DLD1 (cell line): Measurements from ENCODE around the gene TRAPPC10.
"Not testable (repeated sequence)": the region's sequence is repeated elsewhere in the genome, so short reads cannot be mapped to it uniquely, and the experiment has no call there.

Source experiments
- in situ Hi-C: cut with HindIII; loops from 2 replicates; pipeline ENCODE4 v1.10.0; 2017; ENCODE audit warnings: low sequenced_read_pairs

The TRAPPC10 gene

DNA sequence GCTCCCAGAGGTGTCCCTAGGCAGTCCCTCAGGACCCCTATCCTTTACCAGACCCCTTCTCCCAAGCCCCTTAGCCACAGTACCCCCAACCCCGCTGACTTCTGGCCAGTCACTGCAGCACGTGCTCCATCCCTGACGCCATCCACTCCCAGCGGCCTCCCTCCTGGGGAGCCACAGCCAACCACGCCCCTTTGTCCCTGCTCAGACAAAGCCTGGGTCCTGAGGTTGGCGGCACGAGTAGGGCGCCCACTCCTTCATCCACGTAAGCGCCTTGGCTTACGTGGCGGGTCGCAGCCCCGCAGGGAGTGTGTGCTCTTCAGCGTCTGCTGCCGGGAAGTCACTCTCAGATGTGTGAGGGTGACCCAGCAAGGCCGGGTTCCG is 128.4 kb downstream of the TRAPPC10 start:
- in situ Hi-C loops = not testable (repeated sequence)

DNA sequence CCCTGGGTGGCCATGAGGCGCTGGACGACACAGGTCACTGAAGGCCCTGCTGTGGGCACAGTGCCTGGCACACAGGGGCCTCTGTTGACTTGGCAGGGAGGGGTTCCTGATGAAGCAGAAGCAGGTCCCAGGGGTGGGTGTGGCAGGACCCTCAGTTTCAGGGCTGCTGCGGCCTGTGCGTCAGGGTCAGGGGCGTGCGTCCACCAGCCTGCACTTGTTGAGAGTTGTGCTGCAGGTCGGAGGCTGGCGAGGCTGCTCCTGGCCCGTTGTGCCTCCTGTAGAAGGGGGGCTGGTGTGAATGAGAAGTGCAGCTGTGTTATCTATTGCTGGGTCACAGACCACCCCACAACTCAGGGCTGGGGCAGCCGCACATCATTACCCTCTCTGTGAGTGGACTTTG is 130.4 kb downstream of the TRAPPC10 start:
- in situ Hi-C loops = not testable (repeated sequence)

DNA sequence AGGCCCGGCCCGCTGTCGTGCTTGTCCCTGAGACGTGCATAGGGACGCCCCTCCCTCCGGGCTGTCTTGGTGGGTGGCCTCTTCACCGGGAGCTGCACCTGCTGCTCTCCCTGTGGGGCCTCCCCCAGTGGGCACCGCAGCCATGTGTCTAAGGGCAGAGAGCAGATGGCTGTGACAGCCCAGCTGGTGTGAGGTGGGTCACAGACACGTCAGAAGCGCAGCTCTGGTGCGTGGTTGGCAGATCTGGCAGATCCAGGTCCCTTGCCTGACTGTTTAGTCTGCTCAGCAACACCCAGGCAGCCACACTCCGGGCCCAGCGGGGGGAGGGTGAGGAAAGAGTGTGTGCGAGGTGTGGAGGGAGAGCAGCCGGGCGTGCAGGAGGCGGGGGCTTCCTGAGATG is 131.3 kb downstream of the TRAPPC10 start:
- in situ Hi-C loops = not testable (repeated sequence)

DNA sequence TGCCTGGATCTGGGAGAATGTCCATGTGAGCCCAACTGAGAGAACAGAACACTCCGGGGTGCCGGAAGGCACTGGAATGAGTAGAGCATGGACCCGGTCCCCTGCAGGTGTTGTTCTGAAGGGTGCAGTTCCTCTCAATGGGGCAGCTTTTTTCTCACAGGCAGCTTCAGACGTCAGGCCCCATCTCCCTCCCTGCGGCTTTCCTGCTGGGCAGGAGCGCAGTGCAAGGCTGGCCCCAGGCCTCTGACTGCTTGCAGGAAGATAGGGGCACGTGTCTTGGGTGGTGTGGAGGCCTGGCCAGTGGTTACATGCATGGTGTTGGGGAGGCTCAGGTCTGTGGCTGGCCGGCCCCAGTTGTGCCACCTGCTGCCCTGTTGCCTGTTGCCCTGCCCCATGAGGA is 131.9 kb downstream of the TRAPPC10 start:
- in situ Hi-C loops = not testable (repeated sequence)

DNA sequence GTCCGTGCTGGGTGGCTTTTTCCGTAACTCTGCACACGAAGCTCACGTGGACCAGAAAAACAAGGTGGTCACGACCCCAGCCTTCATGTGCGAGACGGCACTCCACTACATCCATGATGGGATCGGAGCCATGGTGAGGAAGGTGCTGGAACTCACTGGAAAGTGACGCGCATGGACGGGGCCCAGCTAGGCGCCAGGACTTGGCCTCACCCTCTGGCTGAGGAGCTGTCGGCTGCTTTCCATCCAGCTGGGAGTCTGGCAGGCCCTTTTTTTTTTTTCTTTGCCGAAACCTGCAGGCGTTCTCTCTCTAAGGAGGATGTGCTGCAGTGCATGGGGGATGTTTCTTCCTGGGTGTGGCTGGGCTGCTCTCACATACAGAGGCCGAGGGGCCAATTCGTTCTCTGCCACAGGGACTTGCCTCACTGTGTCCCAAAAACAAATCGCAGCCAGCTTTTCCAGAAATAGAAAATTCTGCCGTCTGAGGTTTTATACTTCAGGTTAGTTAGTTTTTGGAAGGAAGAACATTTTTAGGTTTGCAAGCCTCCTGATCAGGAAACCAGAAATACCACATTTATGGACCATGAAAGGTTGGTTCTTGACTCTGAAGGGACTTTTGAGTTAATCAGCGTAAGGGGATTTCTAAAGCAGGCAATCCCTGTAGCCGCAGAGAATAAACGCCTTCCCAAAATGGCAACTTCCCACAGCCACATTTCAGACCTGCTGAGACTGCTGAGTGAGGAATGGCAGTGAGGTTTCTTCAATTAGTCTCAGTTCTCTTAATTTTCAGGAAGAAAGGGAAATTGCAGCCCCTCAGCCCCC is 132.9 kb downstream of the TRAPPC10 start:
- in situ Hi-C loops = not testable (repeated sequence)

DNA sequence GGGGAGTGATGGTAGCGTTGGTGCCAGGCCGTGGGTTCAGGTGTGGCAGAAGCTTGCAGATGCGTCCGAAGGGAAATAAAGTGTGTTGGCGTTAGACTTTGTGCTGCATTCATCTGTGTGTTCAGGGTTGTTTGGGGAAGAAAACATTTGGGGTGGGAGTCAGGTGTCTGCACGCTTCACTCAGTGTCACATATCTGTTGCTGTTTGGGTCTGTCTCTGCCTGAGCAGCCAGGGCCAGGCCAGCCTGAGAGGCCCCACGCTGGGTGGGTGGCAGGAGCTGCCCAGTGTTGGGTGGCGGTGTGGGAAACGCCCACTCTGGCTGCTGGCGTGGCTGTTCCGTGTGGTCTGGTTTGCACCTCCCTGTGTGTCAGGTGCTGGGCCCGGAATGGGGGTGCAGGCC is 133.5 kb downstream of the TRAPPC10 start:
- in situ Hi-C loops = not testable (repeated sequence)

DNA sequence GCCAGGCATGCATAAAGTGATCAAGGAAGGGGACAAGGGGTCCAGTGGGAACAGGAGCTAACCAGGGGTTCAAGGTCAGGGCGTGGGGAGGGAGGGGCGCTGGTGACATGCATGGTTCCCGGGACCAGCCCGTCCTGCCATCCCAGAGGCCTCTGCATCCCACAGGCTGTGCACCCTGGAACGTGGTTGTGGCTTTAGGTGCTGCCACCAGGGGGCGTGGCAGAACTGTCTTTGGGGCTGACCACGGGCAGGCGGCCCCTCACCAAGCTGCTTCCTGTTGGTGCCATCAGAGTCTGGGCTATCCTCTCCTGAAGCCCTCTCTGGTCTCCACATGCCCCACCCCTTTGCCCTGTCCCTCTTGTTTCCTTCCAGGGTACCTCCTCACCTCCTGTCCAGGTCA is 135.0 kb downstream of the TRAPPC10 start:
- in situ Hi-C loops = not testable (repeated sequence)

DNA sequence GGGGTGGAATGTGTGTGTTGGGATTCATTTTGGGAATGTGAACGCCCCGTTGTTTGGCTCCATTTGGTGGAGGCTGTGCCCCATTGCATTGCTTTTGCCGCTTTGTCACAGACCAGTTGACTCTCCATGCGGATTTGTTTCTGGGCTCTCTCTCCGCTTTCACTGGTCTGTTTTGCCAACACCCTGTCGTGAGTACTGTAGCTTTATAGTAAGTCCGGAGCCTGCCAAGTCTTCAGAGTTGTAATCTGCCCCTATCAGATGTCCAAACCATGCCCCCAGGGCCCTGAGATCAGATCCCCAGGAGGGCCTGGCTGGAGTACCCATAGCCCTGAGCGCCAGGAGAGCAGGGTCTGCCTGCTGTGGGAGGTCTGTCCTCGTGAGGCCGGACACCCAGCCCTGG is 138.1 kb downstream of the TRAPPC10 start:
- in situ Hi-C loops = not testable (repeated sequence)

DNA sequence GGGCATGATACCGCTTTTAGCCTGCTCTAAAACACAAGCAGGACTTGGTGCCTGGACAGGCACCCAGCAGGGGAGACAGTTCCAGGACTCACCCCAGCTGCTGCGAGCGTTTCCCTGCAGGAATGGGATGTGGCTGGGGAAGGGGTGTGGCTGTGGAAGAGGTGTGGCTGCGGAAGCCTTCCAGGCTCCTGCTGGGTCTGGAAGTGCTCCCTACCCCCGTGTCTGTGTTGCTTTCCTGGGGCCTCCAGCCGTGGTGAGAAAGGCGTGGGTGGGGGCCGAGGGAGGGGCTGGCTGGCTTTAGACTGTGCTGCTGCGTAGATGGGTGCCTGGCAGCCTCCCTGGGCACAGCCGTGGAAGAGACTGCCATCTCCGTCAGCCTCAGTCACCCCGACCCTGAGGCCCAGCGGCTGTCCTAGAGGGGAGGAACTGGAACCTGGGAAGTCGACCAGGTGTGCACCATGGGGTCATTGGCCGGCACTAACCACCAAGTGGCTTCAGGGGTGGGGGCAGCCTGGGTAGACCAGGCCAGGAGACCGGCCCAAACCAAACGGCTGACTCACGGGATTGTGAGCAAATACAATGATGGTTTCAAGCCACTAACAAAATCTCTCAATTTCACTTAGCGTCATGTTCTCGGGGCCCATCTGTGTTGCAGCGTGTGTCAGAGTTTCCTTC is 141.2 kb downstream of the TRAPPC10 start:
- in situ Hi-C loops = not testable (repeated sequence)

DNA sequence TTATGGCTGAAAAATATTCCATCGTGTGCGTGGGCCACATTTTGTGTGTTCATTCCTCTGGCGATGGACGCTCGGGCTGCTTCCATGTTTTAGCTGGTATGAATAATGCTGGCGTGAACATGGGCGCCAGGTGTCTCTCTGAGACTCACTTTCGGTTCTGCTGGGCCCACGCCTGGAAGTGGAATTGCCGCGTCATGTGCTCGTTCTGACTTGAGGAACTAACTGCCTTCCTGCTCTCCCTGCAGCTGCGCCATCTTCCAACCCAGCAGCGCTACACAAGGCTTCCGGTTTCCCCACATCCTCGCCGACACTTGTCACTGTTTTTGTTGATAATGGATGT is 141.8 kb downstream of the TRAPPC10 start:
- in situ Hi-C loops = not testable (repeated sequence)

DNA sequence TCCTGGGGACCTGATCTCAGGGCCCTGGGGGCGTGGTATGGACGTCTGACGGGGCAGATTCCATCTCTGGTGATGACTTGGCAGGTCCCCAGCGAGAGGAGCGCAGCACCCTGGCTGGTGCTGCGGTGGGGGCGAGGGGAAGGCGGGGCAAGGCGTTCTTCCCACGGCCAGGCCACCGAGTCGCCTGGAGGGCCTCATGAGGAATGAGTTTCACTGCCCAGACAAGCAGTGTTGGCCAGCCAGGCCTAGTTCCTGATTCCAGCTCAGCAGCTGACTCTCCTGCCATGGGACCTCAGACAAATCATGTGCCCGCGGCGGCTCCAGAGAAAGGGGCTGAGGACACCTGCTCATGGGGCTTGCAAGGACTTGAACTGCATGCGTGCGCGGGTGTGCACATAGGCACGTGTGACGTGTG is 142.7 kb downstream of the TRAPPC10 start:
- in situ Hi-C loops = not testable (repeated sequence)

DNA sequence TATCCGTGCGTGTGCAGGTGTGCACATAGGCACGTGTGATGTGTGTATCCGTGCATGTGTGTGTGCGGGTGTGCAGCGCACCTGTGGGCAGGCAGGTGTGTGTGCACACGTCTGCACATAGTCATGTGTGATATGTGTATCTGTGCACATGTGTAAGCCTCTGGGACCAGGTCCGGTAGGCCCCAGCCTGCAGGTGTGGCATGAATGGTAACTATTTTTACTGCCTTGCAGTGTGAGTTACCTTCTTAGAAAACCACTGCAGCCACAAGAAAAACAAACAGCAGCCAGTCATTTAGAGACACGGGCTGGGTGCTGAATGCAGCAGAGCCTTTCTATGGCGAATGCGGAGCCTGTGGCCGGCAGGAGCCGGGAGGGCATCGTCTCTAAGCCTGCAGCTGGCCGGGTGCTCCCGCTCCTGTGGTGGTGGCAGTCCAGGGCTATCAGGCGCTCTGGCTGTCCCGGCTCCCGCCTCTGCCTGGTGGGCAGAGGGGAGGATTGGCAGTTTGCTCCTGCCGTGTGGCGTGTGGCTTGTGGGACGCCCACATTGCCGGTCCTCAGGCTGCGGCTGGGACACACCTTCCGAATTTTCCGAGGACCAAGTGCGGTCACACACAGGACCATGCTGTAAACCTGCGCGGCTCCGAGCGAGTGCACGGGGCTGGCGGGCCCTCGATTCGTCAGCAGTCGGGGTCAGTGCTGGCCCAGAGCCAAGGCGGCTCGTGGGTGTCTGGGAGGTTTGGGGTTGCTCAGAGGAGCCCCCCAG is 143.3 kb downstream of the TRAPPC10 start:
- in situ Hi-C loops = not testable (repeated sequence)

DNA sequence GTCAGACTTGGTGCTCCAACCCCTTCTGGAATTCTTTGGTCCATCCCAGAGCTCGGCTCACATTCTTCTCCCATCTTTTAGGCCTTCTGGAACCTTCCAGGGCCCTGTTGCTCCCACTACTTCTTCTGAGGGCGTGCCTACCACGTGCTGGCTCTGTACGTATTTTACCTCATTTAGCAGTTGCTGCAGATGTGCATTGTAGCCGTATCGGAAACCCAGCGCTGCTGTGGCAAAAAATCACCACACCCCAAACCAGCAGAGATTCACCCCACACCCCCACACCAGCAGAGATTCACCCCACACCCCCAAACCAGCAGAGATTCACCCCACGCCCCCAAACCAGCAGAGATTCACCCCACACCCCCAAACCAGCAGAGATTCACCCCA is 143.9 kb downstream of the TRAPPC10 start:
- in situ Hi-C loops = not testable (repeated sequence)
